A549 (cell line): ENCODE results near the gene GSDMA. TPM values are rescaled to one million over a fixed set of nuclear protein-coding genes. Genes with fewer than 3 reads are reported as not detected.

ENCODE experiments used
- ATAC-seq, 2 experiments: fragments of 200-7000 bp in 1 of 2; fragments of >200 bp in 1 of 2; cut with Nextera tagmentation in 1 of 2; cut with Tn5 transposase in 1 of 2; 3 replicates each; pipeline versions ENCODE4 v1.8.0 to v1.9.1; 2018 to 2020; ENCODE audit warnings: mild to moderate bottlenecking in 1 of 2, moderate library complexity in 1 of 2
- CTCF ChIA-PET: fragments of 300-600 bp; sonication (Branson Sonifier 250); formaldehyde crosslinking; extraction: SDS; loops from one replicate; lab custom pipeline; 2021; ENCODE audit warnings: antibody characterized with exemption, inconsistent platforms; lab: Yijun Ruan, JAX
- POLR2A ChIA-PET: fragments of 350-600 bp; formaldehyde crosslinking; extraction: SDS; loops from one replicate; lab custom pipeline; 2021; ENCODE audit warnings: antibody characterized with exemption, inconsistent platforms; lab: Yijun Ruan, JAX
- DNase-seq, 2 experiments: peaks; one replicate each; pipeline versions ENCODE4 v3.0.0 to v3.0.0-alpha.2; 2011 to 2016; ENCODE audit warnings: low read depth in 1 of 2, low spot score in 1 of 2
- FAIRE-seq: peaks from 2 replicates; lab custom pipeline; 2011; peaks lifted over from hg19 to GRCh38; lab: Jason Lieb, UNC
- H3K27ac ChIP-seq, 2 experiments: fragments of >200 bp; sonication (Bioruptor Twin); formaldehyde crosslinking; 3 replicates each; pipeline ENCODE4 v1.5.1; 2016 to 2017
- H3K4me1 ChIP-seq: fragments of >200 bp; sonication (Bioruptor Twin); formaldehyde crosslinking; 3 replicates; pipeline ENCODE4 v1.6.1; 2016
- H3K4me2 ChIP-seq: fragments of >200 bp; sonication (Bioruptor Twin); formaldehyde crosslinking; 3 replicates; pipeline ENCODE4 v1.6.1; 2016
- H3K4me3 ChIP-seq: fragments of >200 bp; sonication (Bioruptor Twin); formaldehyde crosslinking; 3 replicates; pipeline ENCODE4 v1.5.1; 2016
- H3K9me3 ChIP-seq: fragments of >200 bp; sonication (Bioruptor Twin); formaldehyde crosslinking; 3 replicates; pipeline ENCODE4 v1.6.1; 2016
- BCL3 ChIP-seq: fragments of >200 bp; sonication (Bioruptor Twin); formaldehyde crosslinking; IDR thresholded peaks from 3 replicates; pipeline ENCODE4 v1.6.1; 2016
- CHD2 ChIP-seq: fragments of 150-350 bp; IDR thresholded peaks from 2 replicates; pipeline ENCODE4 v1.6.1; 2014; ENCODE audit warnings: low read length; ENCODE audit not compliant: partially characterized antibody
- CHD4 ChIP-seq: fragments of 200-600 bp; sonication (generic); IDR thresholded peaks from 2 replicates; pipeline ENCODE4 v1.6.1; 2016; ENCODE audit warnings: antibody characterized with exemption, mild to moderate bottlenecking, borderline replicate concordance
- CTCF ChIP-seq: fragments of >200 bp; sonication (Bioruptor Twin); formaldehyde crosslinking; IDR thresholded peaks from 3 replicates; pipeline ENCODE4 v1.5.1; 2016
- E2F6 ChIP-seq: IDR thresholded peaks from 2 replicates; pipeline ENCODE4 v1.6.1; 2012; ENCODE audit warnings: low read depth, borderline replicate concordance
- EHF ChIP-seq: fragments of 250-450 bp; sonication (Bioruptor Pico); IDR thresholded peaks from 2 replicates; pipeline ENCODE4 v1.5.0; 2020; ENCODE audit warnings: mild to moderate bottlenecking
- FOSB ChIP-seq: fragments of 250-450 bp; sonication (Bioruptor Pico); IDR thresholded peaks from 2 replicates; pipeline ENCODE4 v1.5.0; 2020; ENCODE audit warnings: mild to moderate bottlenecking, moderate library complexity
- FOSL2 ChIP-seq, 2 experiments: fragments of 450-650 bp in 1 of 2; fragments of >200 bp in 1 of 2; sonication (Bioruptor Twin) in 1 of 2; formaldehyde crosslinking; IDR thresholded peaks; 2 replicates each; pipeline versions ENCODE4 v1.5.0 to v1.6.1; 2016 to 2020; ENCODE audit warnings: mild to moderate bottlenecking in 1 of 2, moderate library complexity in 1 of 2
- FOXS1 ChIP-seq: fragments of 250-450 bp; sonication (Bioruptor Pico); IDR thresholded peaks from 2 replicates; pipeline ENCODE4 v1.5.0; 2020; ENCODE audit warnings: mild to moderate bottlenecking, moderate library complexity
- HMGXB4 ChIP-seq: fragments of 250-450 bp; sonication (Bioruptor Pico); IDR thresholded peaks from 2 replicates; pipeline ENCODE4 v1.5.0; 2021; ENCODE audit warnings: mild to moderate bottlenecking, moderate library complexity, borderline replicate concordance
- HOXB5 ChIP-seq: fragments of 250-450 bp; sonication (Bioruptor Pico); IDR thresholded peaks from 2 replicates; pipeline ENCODE4 v1.5.0; 2020; ENCODE audit warnings: mild to moderate bottlenecking, moderate library complexity
- JUNB ChIP-seq: fragments of >200 bp; sonication (Bioruptor Twin); formaldehyde crosslinking; IDR thresholded peaks from 2 replicates; pipeline ENCODE4 v1.6.1; 2016
- KDM1A ChIP-seq: fragments of 200-600 bp; sonication (generic); IDR thresholded peaks from 2 replicates; pipeline ENCODE4 v1.6.1; 2016; ENCODE audit warnings: low read depth, mild to moderate bottlenecking
- KDM5A ChIP-seq: fragments of 200-600 bp; sonication (generic); IDR thresholded peaks from 2 replicates; pipeline ENCODE4 v1.6.1; 2016; ENCODE audit warnings: antibody characterized with exemption, mild to moderate bottlenecking
- MAFK ChIP-seq: fragments of 450-650 bp; IDR thresholded peaks from 2 replicates; pipeline ENCODE4 v1.6.1; 2014; ENCODE audit not compliant: partially characterized antibody
- NFE2L2 ChIP-seq: fragments of 150-350 bp; conservative IDR thresholded peaks from 2 replicates; pipeline ENCODE4 v1.6.1; 2014; ENCODE audit warnings: low read length
- NPAS2 ChIP-seq: fragments of 250-450 bp; sonication (Bioruptor Pico); IDR thresholded peaks from 2 replicates; pipeline ENCODE4 v1.8.0; 2022; ENCODE audit warnings: mild to moderate bottlenecking, moderate library complexity, borderline replicate concordance
- NR3C1 ChIP-seq: fragments of >200 bp; sonication (Bioruptor Twin); formaldehyde crosslinking; IDR thresholded peaks from 3 replicates; pipeline ENCODE4 v1.6.1; 2017
- PBX3 ChIP-seq: IDR thresholded peaks from 2 replicates; pipeline ENCODE4 v1.6.1; 2012
- PHF8 ChIP-seq: fragments of 200-600 bp; sonication (generic); IDR thresholded peaks from 2 replicates; pipeline ENCODE4 v1.6.1; 2016; ENCODE audit warnings: low read depth, mild to moderate bottlenecking, antibody characterized with exemption, moderate library complexity, borderline replicate concordance
- RAD21 ChIP-seq, 2 experiments: fragments of >200 bp in 1 of 2; sonication (Bioruptor Twin) in 1 of 2; formaldehyde crosslinking in 1 of 2; IDR thresholded peaks in 1 of 2; conservative IDR thresholded peaks in 1 of 2; 2 replicates in 1 of 2; 3 replicates in 1 of 2; pipeline ENCODE4 v1.6.1; 2012 to 2018; ENCODE audit warnings: inconsistent platforms in 1 of 2
- REST ChIP-seq: fragments of 200-600 bp; sonication (generic); IDR thresholded peaks from 2 replicates; pipeline ENCODE4 v1.6.1; 2016; ENCODE audit warnings: antibody characterized with exemption, mild to moderate bottlenecking, moderate library complexity
- SREBF2 ChIP-seq: fragments of 450-650 bp; IDR thresholded peaks from 2 replicates; pipeline ENCODE4 v1.6.1; 2014; ENCODE audit warnings: mild to moderate bottlenecking, moderate library complexity
- TFCP2L1 ChIP-seq: fragments of 250-450 bp; sonication (Bioruptor Pico); IDR thresholded peaks from 2 replicates; pipeline ENCODE4 v1.5.0; 2021; ENCODE audit warnings: mild to moderate bottlenecking
- USF2 ChIP-seq: fragments of 450-650 bp; IDR thresholded peaks from 2 replicates; pipeline ENCODE4 v1.6.1; 2014; ENCODE audit warnings: antibody characterized with exemption
- ZC3H11A ChIP-seq: fragments of 450-650 bp; IDR thresholded peaks from 2 replicates; pipeline ENCODE4 v1.6.1; 2014; ENCODE audit warnings: antibody characterized with exemption, mild to moderate bottlenecking
- ZFP36 ChIP-seq: fragments of 450-650 bp; IDR thresholded peaks from 2 replicates; pipeline ENCODE4 v1.6.1; 2014; ENCODE audit warnings: borderline replicate concordance; ENCODE audit not compliant: partially characterized antibody
- WGBS: methylation state at CpG from one replicate; pipeline ENCODE4 v1.1.6; 2017; ENCODE audit errors: missing lambda C conversion rate; 5-methylcytosine and 5-hydroxymethylcytosine counted together
- polyA plus RNA-seq, 4 experiments: library from polyadenylated mRNA; depleted of rRNA in 3 of 4; stranded (reverse); fragments of >200 nt; fragmentation: RNase III in 1 of 4; extraction: RNeasy Plus Mini Kit Qiagen cat#74134 plus additional on column Dnase treatment in 1 of 4; gene quantifications; 2 replicates in 3 of 4; 3 replicates in 1 of 4; pipeline ENCODE4 v1.2.3, GENCODE V29; 2011 to 2017

GSDMA gene
- polyA plus RNA-seq, 2 of the 4 experiments (the other 2 are of a cell fraction), result not detected

- FAIRE-seq (peak; percentile 51), DNase-seq (peak; percentile 62 to 66), ATAC-seq (peak; percentile 73 to 87)
- POLR2A ChIA-PET, result interaction anchor here (0.6 to 0.8 kb wide), 3 partner anchors 10 to 40 kb away, joined by 3 to 6 read pairs (median 5); no protein-coding TSS in a partner anchor
- peaks cover 11% of the 10 kb centered on the region for H3K4me1 ChIP-seq
- H3K4me3 ChIP-seq, result no peak overlapping the region
- CTCF ChIA-PET, result interaction anchor here (0.6 to 4.2 kb wide), 20 partner anchors 9 to 169 kb away, joined by 3 to 43 read pairs (median 5); partner anchors contain the start of genes CSF3, GSDMB, LRRC3C and ORMDL3
- peak overlapping the region; percentile 22; the same call in 1 of the 3 replicates for H3K4me2 ChIP-seq
- WGBS, result 46% methylated on average over 6 of the region's 6 CpGs
- peak overlapping the region in 1 of 2 experiments; percentile 67; a peak in 3 of 6 replicates for H3K27ac ChIP-seq
- no peaks in the 10 kb centered on the region for H3K9me3 ChIP-seq
- TF ChIP-seq NPAS2 (CRISPR knock-in tag) (no peak), NR3C1 (no peak), CHD2 (no peak), FOSB (CRISPR knock-in tag) (no peak), FOSL2 (IDR thresholded peaks at IDR 0.05) (no peak), FOSL2 (CRISPR knock-in tag; IDR thresholded peaks at IDR 0.05) (0 out of 2 replicates have a peak, but pooled peaks have one; percentile 6), KDM1A (no peak), EHF (CRISPR knock-in tag) (no peak), HOXB5 (CRISPR knock-in tag) (no peak), E2F6 (no peak), NFE2L2 (no peak), REST (no peak), SREBF2 (no peak), CTCF (peak; percentile 47), JUNB (no peak), KDM5A (no peak), USF2 (no peak), HMGXB4 (CRISPR knock-in tag) (no peak), CHD4 (no peak), BCL3 (no peak), FOXS1 (CRISPR knock-in tag) (no peak), ZFP36 (no peak), MAFK (peak; percentile 9), PHF8 (no peak), TFCP2L1 (CRISPR knock-in tag) (no peak), ZC3H11A (no peak), PBX3 (no peak), RAD21 (conservative IDR thresholded peaks at IDR 0.05 in 1 of 2, IDR thresholded peaks at IDR 0.05 in 1 of 2) (peak; percentile 33 to 54; a peak in 3 of 5 replicates)
Measured at GRCh38 chr17:39939588-39940419, 23.0 kb upstream of the GSDMA start.
